ENCODE results near the gene FHOD3.
"Not testable (repeated sequence)": the region's sequence is repeated elsewhere in the genome, so short reads cannot be mapped to it uniquely, and the experiment has no call there.

Gene FHOD3

DNA sequence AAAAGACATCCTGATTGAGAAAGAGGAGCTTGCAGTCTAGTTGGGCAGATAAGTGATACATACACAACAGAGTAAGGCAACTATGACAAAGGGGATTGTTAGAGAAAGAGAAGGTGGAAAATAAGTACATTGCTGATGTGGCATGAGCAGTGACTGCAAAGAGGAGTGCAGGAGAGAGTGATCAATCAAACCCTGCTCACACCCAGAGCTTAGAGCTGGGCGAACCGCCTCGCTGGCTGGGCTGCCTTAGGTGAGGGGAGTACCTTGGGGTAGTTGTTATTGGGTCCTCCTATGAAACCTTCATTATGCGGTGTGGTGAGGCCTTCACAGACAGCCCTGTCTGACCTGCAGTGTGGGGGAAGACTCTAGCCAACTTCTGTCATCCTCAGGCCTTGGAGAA lies 161.7 kb downstream of the FHOD3 start:
- no peak overlapping the region for H3K4me3 ChIP-seq (ENCODE audit: low read depth, low read length)
- TF ChIP-seq, protein P1, sequence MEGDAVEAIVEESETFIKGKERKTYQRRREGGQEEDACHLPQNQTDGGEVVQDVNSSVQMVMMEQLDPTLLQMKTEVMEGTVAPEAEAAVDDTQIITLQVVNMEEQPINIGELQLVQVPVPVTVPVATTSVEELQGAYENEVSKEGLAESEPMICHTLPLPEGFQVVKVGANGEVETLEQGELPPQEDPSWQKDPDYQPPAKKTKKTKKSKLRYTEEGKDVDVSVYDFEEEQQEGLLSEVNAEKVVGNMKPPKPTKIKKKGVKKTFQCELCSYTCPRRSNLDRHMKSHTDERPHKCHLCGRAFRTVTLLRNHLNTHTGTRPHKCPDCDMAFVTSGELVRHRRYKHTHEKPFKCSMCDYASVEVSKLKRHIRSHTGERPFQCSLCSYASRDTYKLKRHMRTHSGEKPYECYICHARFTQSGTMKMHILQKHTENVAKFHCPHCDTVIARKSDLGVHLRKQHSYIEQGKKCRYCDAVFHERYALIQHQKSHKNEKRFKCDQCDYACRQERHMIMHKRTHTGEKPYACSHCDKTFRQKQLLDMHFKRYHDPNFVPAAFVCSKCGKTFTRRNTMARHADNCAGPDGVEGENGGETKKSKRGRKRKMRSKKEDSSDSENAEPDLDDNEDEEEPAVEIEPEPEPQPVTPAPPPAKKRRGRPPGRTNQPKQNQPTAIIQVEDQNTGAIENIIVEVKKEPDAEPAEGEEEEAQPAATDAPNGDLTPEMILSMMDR (IDR thresholded peaks at IDR 0.05; ENCODE audit: borderline replicate concordance, insufficient read depth, low read depth, low read length): no peak

DNA sequence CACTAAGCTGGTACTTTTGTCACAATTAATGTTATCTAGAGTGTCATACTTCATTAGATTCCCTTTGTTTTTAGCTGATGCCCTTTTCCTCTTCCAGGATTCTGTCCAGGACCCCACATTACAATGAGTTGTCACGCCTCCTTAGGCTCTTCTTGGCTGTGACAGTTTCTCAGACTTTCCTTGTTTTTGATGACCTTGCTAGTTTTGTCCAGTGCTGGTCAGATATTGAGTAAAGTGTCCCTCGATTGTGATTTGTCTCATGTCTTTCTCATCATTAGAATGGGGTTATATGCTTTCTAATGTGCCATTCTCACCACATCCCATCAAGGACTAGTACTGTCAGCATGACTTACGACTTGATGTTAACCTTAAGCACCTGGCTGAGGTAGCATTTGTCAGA lies 162.3 kb downstream of the FHOD3 start:
- no peak overlapping the region for H3K4me3 ChIP-seq (ENCODE audit: low read depth, low read length)
- TF ChIP-seq, protein P1 (IDR thresholded peaks at IDR 0.05; ENCODE audit: borderline replicate concordance, insufficient read depth, low read depth, low read length): no peak

- TF ChIP-seq, protein P1 (IDR thresholded peaks at IDR 0.05; ENCODE audit: borderline replicate concordance, insufficient read depth, low read depth, low read length): no peak
- H3K4me3 ChIP-seq (ENCODE audit: low read depth, low read length): no peak overlapping the region
Observed at GRCh38 chr18:36460324-36460850, 162.9 kb downstream of the FHOD3 start.

GRCh38 chr18:36460854-36461253 lies 163.3 kb downstream of the FHOD3 start:
- TF ChIP-seq, protein P1 (IDR thresholded peaks at IDR 0.05; ENCODE audit: borderline replicate concordance, insufficient read depth, low read depth, low read length): no peak
- H3K4me3 ChIP-seq (ENCODE audit: low read depth, low read length): no peak overlapping the region

GRCh38 chr18:36461551-36461987 lies 164.1 kb downstream of the FHOD3 start:
- TF ChIP-seq, protein P1 (IDR thresholded peaks at IDR 0.05; ENCODE audit: borderline replicate concordance, insufficient read depth, low read depth, low read length): no peak
- H3K4me3 ChIP-seq (ENCODE audit: low read depth, low read length): no peak overlapping the region

DNA sequence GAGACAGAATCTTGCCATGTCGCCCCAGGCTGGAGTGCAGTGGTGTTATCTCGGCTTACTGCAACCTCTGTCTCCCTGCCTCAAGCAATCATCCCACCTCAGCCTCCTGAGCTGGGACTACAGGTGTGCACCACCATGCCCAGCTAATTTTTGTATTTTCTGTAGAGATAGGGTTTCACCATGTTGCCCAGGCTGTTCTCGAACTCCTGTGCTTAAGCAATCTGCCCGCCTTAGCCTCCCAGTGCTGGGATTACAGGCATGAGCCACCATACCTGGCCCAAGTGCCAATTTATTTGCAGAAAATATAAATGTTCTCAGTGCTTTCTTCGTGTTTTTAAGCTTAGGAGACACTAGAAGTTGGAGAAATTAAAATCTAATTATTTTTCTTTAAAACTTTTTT lies 166.0 kb downstream of the FHOD3 start:
- not testable (repeated sequence) for H3K4me3 ChIP-seq (ENCODE audit: low read depth, low read length)

DNA sequence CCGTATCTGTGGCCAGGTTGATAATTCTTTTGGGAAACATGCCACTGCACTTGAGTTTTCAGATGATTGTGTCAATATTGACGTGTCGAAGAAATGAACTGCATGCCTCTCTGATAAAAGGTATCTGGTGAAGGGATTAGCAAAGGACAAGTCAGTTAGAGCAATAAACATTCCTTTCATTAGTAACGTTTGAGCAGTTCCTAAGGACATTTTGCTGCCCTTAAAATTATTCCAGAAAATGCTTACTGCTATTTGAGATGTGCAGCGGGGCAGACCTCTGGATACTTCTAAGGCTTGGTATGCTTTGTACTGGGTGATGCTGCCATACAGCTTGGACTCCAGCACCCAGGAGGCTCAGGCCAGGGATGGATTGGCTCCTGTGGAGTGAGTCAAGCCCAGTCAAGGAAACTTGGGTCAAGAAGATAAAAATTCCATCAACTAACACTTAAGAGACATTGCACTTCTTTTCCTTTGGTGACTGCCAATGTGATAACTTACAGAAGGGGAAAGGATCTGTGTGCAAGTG lies 166.7 kb downstream of the FHOD3 start:
- no peak overlapping the region for H3K4me3 ChIP-seq (ENCODE audit: low read depth, low read length)
- TF ChIP-seq, protein P1 (IDR thresholded peaks at IDR 0.05; ENCODE audit: borderline replicate concordance, insufficient read depth, low read depth, low read length): no peak

Data from GM12875 (cell line).